Mucosa of descending colon (tissue), 3 donors: ENCODE measurements around the gene TOX4. TPM values are rescaled to one million over a fixed set of nuclear protein-coding genes. Genes with fewer than 3 reads are reported as not detected.

ENCODE experiments used
- ATAC-seq: fragments of 200-7000 bp; cut with Tn5 transposase; one replicate; pipeline ENCODE4 v1.9.1; 2020; ENCODE audit warnings: mild to moderate bottlenecking, moderate library complexity
- DNase-seq, 3 donors: peaks; one replicate each; pipeline ENCODE4 v3.0.0-alpha.2; 2020
- H3K36me3 ChIP-seq: fragments of 200-600 bp; one replicate; pipeline ENCODE4 v1.8.0; 2021; ENCODE audit warnings: low read depth, mild to moderate bottlenecking
- H3K4me1 ChIP-seq: fragments of 200-600 bp; one replicate; pipeline ENCODE4 v1.8.0; 2021; ENCODE audit warnings: low read depth, mild to moderate bottlenecking
- H3K4me3 ChIP-seq: fragments of 200-600 bp; one replicate; pipeline ENCODE4 v1.8.0; 2021; ENCODE audit warnings: mild to moderate bottlenecking
- H3K9me3 ChIP-seq: fragments of 200-600 bp; one replicate; pipeline ENCODE4 v1.8.0; 2021; ENCODE audit warnings: mild to moderate bottlenecking
- CTCF ChIP-seq: fragments of 200-600 bp; IDR thresholded peaks from one replicate; pipeline ENCODE4 v1.8.0; 2022; ENCODE audit warnings: antibody characterized with exemption, mild to moderate bottlenecking
- intact Hi-C, 2 donors: fragments of 100-400 bp; cut with DNase I in 1 of 2; cut with micrococcal nuclease in 1 of 2; formaldehyde crosslinking; loops; one replicate each; pipeline versions ENCODE4 v1.11.0 to v1.11.1; 2022; cut with DNase I, micrococcal nuclease
- total RNA-seq, 3 donors: library from RNA; stranded (reverse); fragmentation: NEBNext Ultra II Directional in 2 of 3; extraction: Animal tissue kit (Norgen Biotek cat#: 25700) in 2 of 3; gene quantifications; one replicate each; pipeline versions ENCODE4 v1.2.1 to v1.2.4, GENCODE V29; 2021 to 2023
- donor health status: DM: no; HTN: no; CAD: no; lungs with moderate emphysema.
- donor health status: DM: no; HTN: no; CAD: no.
- donor health status: DM: no; HTN: yes; CAD: no.

The TOX4 gene
- total RNA-seq, 3 donors from 2014 or later: 72.9 to 91.6 (median 78.4) TPM

- Histone ChIP-seq H3K9me3 (no peaks in the 10 kb centered on the region), H3K4me1 (no peaks in the 10 kb centered on the region), H3K36me3 (no peaks in the 10 kb centered on the region), H3K4me3 (no peak overlapping the region)
- no peak for ATAC-seq
- no peak for TF ChIP-seq CTCF
- intact Hi-C loops: no loop called here
- no peak for DNase-seq
These were observed 43.8 kb downstream of the TOX4 start for GRCh38 chr14:21520767-21521166.

- intact Hi-C loops: no loop called here
- Histone ChIP-seq H3K4me3 (no peak overlapping the region), H3K9me3 (no peaks in the 10 kb centered on the region), H3K36me3 (no peaks in the 10 kb centered on the region), H3K4me1 (no peaks in the 10 kb centered on the region)
- TF ChIP-seq CTCF: no peak
- no peak for DNase-seq
- no peak for ATAC-seq
These were observed 44.5 kb downstream of the TOX4 start for GRCh38 chr14:21521501-21521900.

- Histone ChIP-seq H3K4me3 (no peak overlapping the region), H3K9me3 (no peaks in the 10 kb centered on the region), H3K4me1 (no peaks in the 10 kb centered on the region), H3K36me3 (no peaks in the 10 kb centered on the region)
- no peak for ATAC-seq
- intact Hi-C loops: no loop called here
- TF ChIP-seq CTCF: no peak
- no peak for DNase-seq
These were observed 46.2 kb downstream of the TOX4 start for GRCh38 chr14:21523203-21523602.

GRCh38 chr14:21524575-21525490 lies 47.8 kb downstream of the TOX4 start:
- ATAC-seq: no peak
- no peak for TF ChIP-seq CTCF
- Histone ChIP-seq H3K4me3 (no peak overlapping the region), H3K4me1 (no peaks in the 10 kb centered on the region), H3K9me3 (no peaks in the 10 kb centered on the region), H3K36me3 (no peaks in the 10 kb centered on the region)
- intact Hi-C loops: no loop called here
- DNase-seq: no peak

GRCh38 chr14:21525571-21525961 lies 48.6 kb downstream of the TOX4 start:
- DNase-seq (peak in 1 of 3 donors; percentile 25), ATAC-seq (peak; percentile 29)
- intact Hi-C loops: no loop called here
- Histone ChIP-seq H3K4me1 (no peaks in the 10 kb centered on the region), H3K9me3 (no peaks in the 10 kb centered on the region), H3K36me3 (no peaks in the 10 kb centered on the region), H3K4me3 (peak overlapping the region; percentile 19)
- no peak for TF ChIP-seq CTCF
